ENCODE results near the gene AMZ1.

The AMZ1 gene

DNA sequence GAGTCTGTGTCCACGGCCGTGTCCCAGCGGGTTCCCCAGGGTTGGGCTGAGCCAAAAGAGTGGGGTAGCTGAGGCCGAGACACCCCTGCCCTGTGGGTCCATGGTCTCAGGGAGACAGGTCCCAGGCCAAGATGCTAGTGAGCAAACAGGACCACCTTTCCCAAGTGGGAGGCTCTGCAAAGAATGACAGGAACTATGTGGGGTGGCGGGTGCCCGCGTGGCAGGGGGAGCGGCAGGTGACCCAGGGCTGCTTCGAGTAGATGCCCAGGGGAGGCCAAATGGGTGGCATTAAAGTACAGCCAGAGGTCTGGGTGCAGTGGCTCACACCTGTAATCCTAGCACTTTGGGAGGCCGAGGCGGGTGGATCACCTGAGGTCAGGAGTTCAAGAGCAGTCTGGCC, 38.0 kb upstream of the AMZ1 start:
- H3K9me3 ChIP-seq: no peaks in the 10 kb centered on the region
- H3K27me3 ChIP-seq: no peaks in the 10 kb centered on the region
- peaks cover 81% of the 10 kb centered on the region for H3K4me1 ChIP-seq
- H3K36me3 ChIP-seq: peaks cover 87% of the 10 kb centered on the region
- H3K27ac ChIP-seq: peak overlapping the region; percentile 44
- H3K4me3 ChIP-seq: no peak overlapping the region
- H3K9ac ChIP-seq: no peak overlapping the region
- no peak for TF ChIP-seq Cebpa-rat (IDR thresholded peaks at IDR 0.05)
- peaks cover 88% of the 10 kb centered on the region for H4K20me1 ChIP-seq
- no peak overlapping the region; the same call in 1 of the 2 replicates for H3K4me2 ChIP-seq

- no peak overlapping the region for H3K9ac ChIP-seq
- peaks cover 88% of the 10 kb centered on the region for H4K20me1 ChIP-seq
- H3K9me3 ChIP-seq: no peaks in the 10 kb centered on the region
- H3K27ac ChIP-seq: 0 out of 2 replicates have a peak overlapping the region, but pooled peaks have one; percentile 6
- H3K27me3 ChIP-seq: no peaks in the 10 kb centered on the region
- no peak overlapping the region for H3K4me3 ChIP-seq
- peaks cover 91% of the 10 kb centered on the region for H3K36me3 ChIP-seq
- no peak for TF ChIP-seq Cebpa-rat (IDR thresholded peaks at IDR 0.05)
- H3K4me1 ChIP-seq: peaks cover 76% of the 10 kb centered on the region
- no peak overlapping the region for H3K4me2 ChIP-seq
Measured at GRCh38 chr7:2650451-2650850, 37.6 kb upstream of the AMZ1 start.

GRCh38 chr7:2651336-2651735, 36.7 kb upstream of the AMZ1 start:
- no peak for TF ChIP-seq Cebpa-rat (IDR thresholded peaks at IDR 0.05)
- Histone ChIP-seq H3K4me2 (peak overlapping the region; percentile 64), H3K36me3 (peaks cover 98% of the 10 kb centered on the region), H3K4me1 (peaks cover 67% of the 10 kb centered on the region), H3K27me3 (no peaks in the 10 kb centered on the region), H3K4me3 (no peak overlapping the region), H3K9me3 (no peaks in the 10 kb centered on the region), H4K20me1 (peaks cover 88% of the 10 kb centered on the region), H3K9ac (no peak overlapping the region), H3K27ac (no peak overlapping the region)

DNA sequence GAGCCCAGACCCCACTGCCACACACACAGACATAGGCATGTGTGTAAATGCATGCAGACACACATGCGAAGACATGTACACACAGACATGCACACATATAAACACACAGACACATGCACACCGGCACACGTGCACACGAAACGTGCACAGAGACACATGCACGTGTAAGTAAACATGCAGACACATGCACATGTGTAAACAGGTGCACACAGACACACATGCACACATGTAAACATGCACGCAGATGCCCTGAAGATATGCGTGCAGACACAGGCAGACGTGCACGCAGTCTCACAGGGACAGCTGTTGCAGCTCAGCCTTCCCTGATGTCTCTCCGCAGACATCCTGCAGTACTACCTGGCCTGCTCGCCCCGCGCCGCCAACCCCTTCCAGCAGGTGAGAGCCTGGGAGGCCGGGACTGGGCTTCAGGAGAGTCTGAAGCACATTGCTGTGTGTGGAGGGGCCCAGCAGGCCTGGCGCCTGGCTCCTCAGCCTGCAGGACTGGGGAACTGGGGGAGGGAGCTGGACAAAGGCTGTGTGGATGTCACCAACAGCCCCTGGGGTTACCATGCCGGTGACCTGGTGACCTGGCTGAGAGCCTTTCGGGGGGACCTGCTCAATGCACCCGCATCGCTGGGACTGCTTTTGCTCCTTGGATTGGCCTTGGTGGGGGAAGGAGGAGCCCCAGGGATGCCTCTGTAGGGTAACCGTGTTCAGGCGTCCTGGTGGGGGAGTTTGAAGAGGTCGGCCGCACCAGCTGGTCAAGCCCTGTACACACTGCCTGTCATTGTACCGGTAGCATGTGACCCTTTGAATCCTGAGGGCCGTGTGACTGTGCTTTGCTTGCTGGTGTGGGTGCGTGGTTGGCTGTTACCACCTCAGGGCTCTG, 35.9 kb upstream of the AMZ1 start:
- Histone ChIP-seq H3K4me2 (peak overlapping the region; percentile 64), H4K20me1 (peaks cover 88% of the 10 kb centered on the region), H3K4me1 (peaks cover 61% of the 10 kb centered on the region), H3K27me3 (no peaks in the 10 kb centered on the region), H3K9me3 (no peaks in the 10 kb centered on the region), H3K9ac (peak overlapping the region; percentile 51), H3K4me3 (no peak overlapping the region), H3K27ac (peak overlapping the region; percentile 50), H3K36me3 (peaks cover 99% of the 10 kb centered on the region)
- no peak for TF ChIP-seq Cebpa-rat (IDR thresholded peaks at IDR 0.05)

DNA sequence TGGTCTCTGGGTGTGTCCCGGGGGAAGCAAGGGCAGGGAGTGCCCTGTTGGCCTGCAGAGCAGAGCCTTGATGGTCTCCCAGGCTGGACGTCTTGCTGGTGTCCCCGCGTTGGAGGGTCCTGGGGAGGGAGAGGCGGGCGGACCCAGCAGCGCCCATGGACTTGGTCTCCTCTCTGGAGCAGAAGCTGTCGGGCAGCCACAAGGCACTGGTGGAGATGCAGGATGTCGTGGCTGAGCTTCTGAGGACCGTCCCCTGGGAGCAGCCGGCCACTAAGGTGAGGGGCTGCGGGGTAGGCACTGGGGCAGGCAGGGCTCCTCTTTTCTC, 35.3 kb upstream of the AMZ1 start:
- Histone ChIP-seq H3K4me3 (no peak overlapping the region), H3K36me3 (peaks cover 99% of the 10 kb centered on the region), H3K9me3 (no peaks in the 10 kb centered on the region), H3K9ac (peak overlapping the region; percentile 51; the same call in 1 of the 2 replicates), H3K27ac (peak overlapping the region; percentile 50), H4K20me1 (peaks cover 88% of the 10 kb centered on the region), H3K4me2 (peak overlapping the region; percentile 64), H3K4me1 (peaks cover 57% of the 10 kb centered on the region), H3K27me3 (no peaks in the 10 kb centered on the region)
- TF ChIP-seq Cebpa-rat (IDR thresholded peaks at IDR 0.05): no peak

GRCh38 chr7:2654059-2654458, 33.9 kb upstream of the AMZ1 start:
- H3K4me2 ChIP-seq: no peak overlapping the region
- no peak overlapping the region for H3K4me3 ChIP-seq
- H3K9ac ChIP-seq: no peak overlapping the region
- no peak for TF ChIP-seq Cebpa-rat (IDR thresholded peaks at IDR 0.05)
- H3K27me3 ChIP-seq: no peaks in the 10 kb centered on the region
- no peak overlapping the region for H3K27ac ChIP-seq
- H3K36me3 ChIP-seq: peaks cover 99% of the 10 kb centered on the region
- H3K9me3 ChIP-seq: no peaks in the 10 kb centered on the region
- H4K20me1 ChIP-seq: peaks cover 88% of the 10 kb centered on the region
- peaks cover 61% of the 10 kb centered on the region for H3K4me1 ChIP-seq

DNA sequence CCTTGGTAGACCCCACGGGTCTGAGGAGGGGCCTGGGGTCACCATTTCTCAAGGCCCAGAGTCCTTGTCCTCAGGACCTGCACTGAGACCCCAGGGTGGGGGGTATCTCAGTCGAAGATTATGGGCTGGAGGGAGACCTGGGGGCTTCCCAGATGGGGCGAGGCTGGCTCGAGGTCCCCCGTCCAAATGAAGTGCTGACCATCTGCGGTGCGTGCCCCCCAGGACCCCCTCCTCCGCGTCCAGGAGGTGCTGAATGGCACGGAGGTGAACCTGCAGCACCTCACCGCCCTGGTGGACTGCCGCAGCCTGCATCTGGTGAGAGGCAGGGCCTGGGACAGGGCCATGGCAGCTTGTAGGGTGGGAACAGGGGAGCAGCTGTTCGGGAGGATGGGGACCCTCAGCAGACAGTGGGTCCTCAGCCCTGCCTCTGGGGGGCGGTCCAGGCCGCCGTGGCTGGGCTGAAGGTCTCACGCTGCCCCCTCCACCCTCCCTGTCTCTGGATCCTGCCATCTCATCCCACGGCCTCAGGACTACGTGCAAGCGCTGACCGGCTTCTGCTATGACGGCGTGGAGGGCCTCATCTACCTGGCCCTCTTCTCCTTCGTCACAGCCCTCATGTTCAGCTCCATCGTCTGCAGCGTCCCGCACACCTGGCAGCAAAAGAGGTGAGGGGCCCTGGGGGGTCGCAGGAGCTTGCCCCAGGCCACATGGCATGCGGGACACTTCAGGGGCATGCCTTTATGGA, 32.0 kb upstream of the AMZ1 start:
- H3K4me1 ChIP-seq: peaks cover 60% of the 10 kb centered on the region

GRCh38 chr7:2657208-2657607, 30.8 kb upstream of the AMZ1 start:
- H3K4me1 ChIP-seq: peaks cover 59% of the 10 kb centered on the region
- no peak overlapping the region for H3K4me2 ChIP-seq
- no peak overlapping the region for H3K4me3 ChIP-seq
- no peak overlapping the region for H3K27ac ChIP-seq
- peaks cover 88% of the 10 kb centered on the region for H4K20me1 ChIP-seq
- H3K9ac ChIP-seq: no peak overlapping the region
- no peaks in the 10 kb centered on the region for H3K27me3 ChIP-seq
- peaks cover 97% of the 10 kb centered on the region for H3K36me3 ChIP-seq
- no peaks in the 10 kb centered on the region for H3K9me3 ChIP-seq
- no peak for TF ChIP-seq Cebpa-rat (IDR thresholded peaks at IDR 0.05)

More for the DNA sequence above, 32.0 kb upstream of the AMZ1 start:
- Histone ChIP-seq H3K27me3 (no peaks in the 10 kb centered on the region), H3K9ac (no peak overlapping the region), H3K36me3 (peaks cover 97% of the 10 kb centered on the region), H3K9me3 (no peaks in the 10 kb centered on the region), H4K20me1 (peaks cover 88% of the 10 kb centered on the region), H3K4me3 (no peak overlapping the region), H3K27ac (no peak overlapping the region), H3K4me2 (no peak overlapping the region)
- no peak for TF ChIP-seq Cebpa-rat (IDR thresholded peaks at IDR 0.05)

- no peak overlapping the region; the same call in 1 of the 2 replicates for H3K4me2 ChIP-seq
Measured at GRCh38 chr7:2657920-2658671, 29.9 kb upstream of the AMZ1 start.

More at GRCh38 chr7:2657920-2658671, 29.9 kb upstream of the AMZ1 start:
- Histone ChIP-seq H3K27ac (no peak overlapping the region), H3K4me3 (no peak overlapping the region), H3K36me3 (peaks cover 97% of the 10 kb centered on the region), H3K27me3 (no peaks in the 10 kb centered on the region), H3K9ac (no peak overlapping the region), H3K4me1 (peaks cover 59% of the 10 kb centered on the region), H4K20me1 (peaks cover 88% of the 10 kb centered on the region), H3K9me3 (no peaks in the 10 kb centered on the region)
- TF ChIP-seq Cebpa-rat (IDR thresholded peaks at IDR 0.05): no peak

All from BLaER1 (cell line).